Measurements from ENCODE around the gene KCNH5.
"Not testable (repeated sequence)": the region's sequence is repeated elsewhere in the genome, so short reads cannot be mapped to it uniquely, and the experiment has no call there.

KCNH5 gene

GRCh38 chr14:62777510-62777909, 267.7 kb downstream of the KCNH5 start:
- no peak for TF ChIP-seq CTCF (IDR thresholded peaks at IDR 0.05; ENCODE audit: low read depth, low read length)
- DNase-seq (ENCODE audit: extremely low read depth, low read depth): no peak

- TF ChIP-seq CTCF (IDR thresholded peaks at IDR 0.05; ENCODE audit: low read depth, low read length): no peak
- DNase-seq (ENCODE audit: extremely low read depth, low read depth): no peak
Observed at GRCh38 chr14:62776300-62776699, 269.0 kb downstream of the KCNH5 start.

GRCh38 chr14:62768753-62769152, 276.5 kb downstream of the KCNH5 start:
- DNase-seq (ENCODE audit: extremely low read depth, low read depth): no peak
- no peak for TF ChIP-seq CTCF (IDR thresholded peaks at IDR 0.05; ENCODE audit: low read depth, low read length)

GRCh38 chr14:62763951-62764350, 281.3 kb downstream of the KCNH5 start:
- no peak for DNase-seq (ENCODE audit: extremely low read depth, low read depth)
- TF ChIP-seq CTCF (IDR thresholded peaks at IDR 0.05; ENCODE audit: low read depth, low read length): no peak

GRCh38 chr14:62759796-62760195, 285.5 kb downstream of the KCNH5 start:
- DNase-seq (ENCODE audit: extremely low read depth, low read depth): no peak
- no peak for TF ChIP-seq CTCF (IDR thresholded peaks at IDR 0.05; ENCODE audit: low read depth, low read length)

- DNase-seq (ENCODE audit: extremely low read depth, low read depth): not testable (repeated sequence)
Observed at GRCh38 chr14:62746881-62747280, 298.4 kb downstream of the KCNH5 start.

- no peak for TF ChIP-seq CTCF (IDR thresholded peaks at IDR 0.05; ENCODE audit: low read depth, low read length)
- no peak for DNase-seq (ENCODE audit: extremely low read depth, low read depth)
Observed at GRCh38 chr14:62745496-62745895, 299.8 kb downstream of the KCNH5 start.

GRCh38 chr14:62743560-62743959, 301.7 kb downstream of the KCNH5 start:
- DNase-seq (ENCODE audit: extremely low read depth, low read depth): no peak
- TF ChIP-seq CTCF (IDR thresholded peaks at IDR 0.05; ENCODE audit: low read depth, low read length): no peak

Measured in AG09319 (cell line).